NB4 (cell line): Measurements from ENCODE around the gene TTC32.

Source experiments
- MYC ChIP-seq: IDR thresholded peaks from 2 replicates; pipeline ENCODE4 v1.6.1; 2011; ENCODE audit warnings: low read depth, low read length
- POLR2A ChIP-seq: IDR thresholded peaks from 2 replicates; pipeline ENCODE4 v1.6.1; 2011; ENCODE audit warnings: mild to moderate bottlenecking; ENCODE audit not compliant: insufficient read length; ENCODE audit errors: extremely low read depth
- TF ChIP-seq, protein P1 (sequence below): IDR thresholded peaks from one replicate; pipeline ENCODE4 v1.5.1; 2012; ENCODE audit warnings: low read depth, low read length
- TF ChIP-seq, protein P2 (sequence below): IDR thresholded peaks from 2 replicates; pipeline ENCODE4 v1.6.1; 2011; ENCODE audit warnings: low read depth, low read length

- TF ChIP-seq, protein P1, sequence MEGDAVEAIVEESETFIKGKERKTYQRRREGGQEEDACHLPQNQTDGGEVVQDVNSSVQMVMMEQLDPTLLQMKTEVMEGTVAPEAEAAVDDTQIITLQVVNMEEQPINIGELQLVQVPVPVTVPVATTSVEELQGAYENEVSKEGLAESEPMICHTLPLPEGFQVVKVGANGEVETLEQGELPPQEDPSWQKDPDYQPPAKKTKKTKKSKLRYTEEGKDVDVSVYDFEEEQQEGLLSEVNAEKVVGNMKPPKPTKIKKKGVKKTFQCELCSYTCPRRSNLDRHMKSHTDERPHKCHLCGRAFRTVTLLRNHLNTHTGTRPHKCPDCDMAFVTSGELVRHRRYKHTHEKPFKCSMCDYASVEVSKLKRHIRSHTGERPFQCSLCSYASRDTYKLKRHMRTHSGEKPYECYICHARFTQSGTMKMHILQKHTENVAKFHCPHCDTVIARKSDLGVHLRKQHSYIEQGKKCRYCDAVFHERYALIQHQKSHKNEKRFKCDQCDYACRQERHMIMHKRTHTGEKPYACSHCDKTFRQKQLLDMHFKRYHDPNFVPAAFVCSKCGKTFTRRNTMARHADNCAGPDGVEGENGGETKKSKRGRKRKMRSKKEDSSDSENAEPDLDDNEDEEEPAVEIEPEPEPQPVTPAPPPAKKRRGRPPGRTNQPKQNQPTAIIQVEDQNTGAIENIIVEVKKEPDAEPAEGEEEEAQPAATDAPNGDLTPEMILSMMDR: no peak
- no peak for TF ChIP-seq POLR2A
- TF ChIP-seq, protein P2, sequence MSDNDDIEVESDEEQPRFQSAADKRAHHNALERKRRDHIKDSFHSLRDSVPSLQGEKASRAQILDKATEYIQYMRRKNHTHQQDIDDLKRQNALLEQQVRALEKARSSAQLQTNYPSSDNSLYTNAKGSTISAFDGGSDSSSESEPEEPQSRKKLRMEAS: no peak
- no peak for TF ChIP-seq MYC
Measured at GRCh38 chr2:19883971-19884720, 17.6 kb downstream of the TTC32 start.
